Activated CD4-positive, alpha-beta T cell treated with anti-CD3 and anti-CD28 coated beads for 4 hours (primary cell): ENCODE results near the gene ARHGAP10.

Experiments used
- DNase-seq, 2 donors: peaks; one replicate each; pipeline ENCODE4 v3.0.0-alpha.2; 2020

The ARHGAP10 gene

GRCh38 chr4:147770831-147771230 is 38.9 kb downstream of the ARHGAP10 start:
- DNase-seq: no peak

GRCh38 chr4:147772056-147772455 is 40.2 kb downstream of the ARHGAP10 start:
- DNase-seq: no peak

GRCh38 chr4:147772459-147772969 is 40.6 kb downstream of the ARHGAP10 start:
- DNase-seq: no peak

- no peak for DNase-seq
Measured at GRCh38 chr4:147773261-147774184, 41.6 kb downstream of the ARHGAP10 start.

GRCh38 chr4:147776716-147777115 is 44.8 kb downstream of the ARHGAP10 start:
- no peak for DNase-seq

DNA sequence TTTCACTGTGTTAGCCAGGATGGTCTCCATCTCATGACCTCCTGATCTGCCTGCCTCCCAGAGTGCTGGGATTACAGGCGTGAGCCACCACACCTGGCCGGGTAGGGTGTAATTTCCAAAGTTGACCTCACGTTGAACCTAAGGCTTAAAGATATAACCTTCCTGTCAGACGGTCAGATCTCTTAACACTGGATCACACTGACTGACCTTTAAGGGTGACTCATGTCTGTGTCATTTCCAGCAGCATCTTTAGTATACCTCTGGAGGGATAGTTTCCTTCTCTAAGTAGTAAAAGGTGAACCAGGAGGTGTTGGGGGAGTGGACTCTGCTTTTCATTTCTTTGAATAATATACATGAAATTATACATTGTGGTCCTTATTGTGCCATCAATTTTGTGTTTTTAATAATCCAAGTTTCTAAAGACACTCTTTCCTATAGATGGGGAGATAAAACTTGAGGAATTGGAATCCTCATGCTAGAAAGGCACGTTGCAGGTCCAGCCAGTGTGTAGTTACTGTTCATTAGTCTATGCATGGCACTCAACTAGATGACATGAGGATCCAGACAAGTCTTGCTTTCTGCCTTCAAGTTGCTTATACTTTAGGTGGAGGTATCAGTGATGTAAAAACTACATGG is 45.7 kb downstream of the ARHGAP10 start:
- no peak for DNase-seq

GRCh38 chr4:147778942-147779341 is 47.1 kb downstream of the ARHGAP10 start:
- no peak for DNase-seq

- no peak for DNase-seq
Measured at GRCh38 chr4:147779451-147779850, 47.6 kb downstream of the ARHGAP10 start.

DNA sequence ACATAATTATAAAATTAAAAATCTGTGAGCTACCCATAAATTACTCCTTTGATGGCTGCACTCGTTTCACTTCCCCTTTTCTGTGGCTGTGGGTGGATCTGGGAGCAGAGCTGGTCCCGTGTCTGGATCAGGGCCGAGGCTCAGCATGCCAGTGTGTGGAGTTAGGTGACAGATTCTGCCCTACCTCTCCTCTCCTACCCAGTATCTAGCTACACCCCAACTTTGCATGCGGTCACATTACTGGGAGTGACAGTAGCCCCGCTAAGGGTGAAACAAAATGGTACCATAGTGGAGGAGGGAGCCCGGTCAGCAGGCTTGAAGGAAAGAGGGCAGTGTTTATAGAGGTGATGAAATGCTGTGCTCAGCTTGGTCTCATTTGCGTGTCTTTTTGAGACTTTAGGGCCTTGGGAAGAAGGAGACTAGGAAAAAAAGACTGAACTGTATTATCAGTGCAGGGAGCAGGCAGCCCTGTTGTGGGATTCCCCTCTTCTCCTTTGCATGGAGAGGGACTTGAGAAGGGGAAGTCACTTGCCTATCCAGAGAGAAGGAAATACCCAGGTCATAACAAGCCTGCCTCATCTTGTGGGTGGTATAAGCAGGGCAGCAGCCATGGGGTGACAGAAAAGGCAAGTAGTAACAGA is 48.4 kb downstream of the ARHGAP10 start:
- DNase-seq: no peak

GRCh38 chr4:147782087-147782781 is 50.3 kb downstream of the ARHGAP10 start:
- no peak for DNase-seq

DNA sequence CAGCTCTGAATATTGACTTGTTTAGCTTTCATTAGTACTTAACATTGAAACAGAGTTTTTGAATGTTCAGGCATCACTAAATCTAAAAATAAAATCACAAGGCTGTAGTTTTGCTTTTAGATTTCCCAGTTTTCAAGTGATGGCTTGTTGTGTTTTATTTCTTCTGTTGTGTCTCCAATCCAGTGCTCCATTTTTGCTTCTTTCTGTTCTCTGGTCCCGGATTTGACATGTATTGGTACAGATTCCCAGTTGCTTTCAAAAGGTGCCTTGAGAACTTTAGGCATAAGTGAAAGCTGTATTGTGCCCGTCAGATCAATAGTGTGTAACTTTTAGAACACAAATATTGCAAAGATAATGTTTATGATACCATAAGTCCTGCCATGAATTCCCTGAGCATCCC is 53.2 kb downstream of the ARHGAP10 start:
- DNase-seq: no peak

GRCh38 chr4:147786031-147786430 is 54.1 kb downstream of the ARHGAP10 start:
- DNase-seq: no peak

DNA sequence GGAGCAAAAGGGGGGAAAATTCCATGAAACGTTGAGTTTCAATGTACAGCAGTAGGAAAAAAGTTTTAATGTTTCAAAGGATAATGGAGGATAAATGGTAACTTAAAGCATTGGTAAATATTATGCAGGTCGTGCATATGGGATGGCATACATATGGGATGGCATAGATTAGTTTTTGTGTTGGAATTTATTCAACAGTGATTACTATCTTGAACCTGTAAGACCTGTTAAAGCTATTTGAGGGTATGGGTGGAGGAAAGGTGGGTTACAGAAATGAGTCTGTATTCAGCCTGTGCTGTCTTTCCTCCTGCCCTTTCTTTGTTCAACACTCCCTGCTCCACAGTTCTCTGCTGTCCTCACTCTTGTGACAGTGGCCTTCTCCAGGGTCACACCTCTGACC is 54.6 kb downstream of the ARHGAP10 start:
- no peak for DNase-seq

GRCh38 chr4:147787204-147787603 is 55.3 kb downstream of the ARHGAP10 start:
- no peak for DNase-seq

GRCh38 chr4:147788791-147789190 is 56.9 kb downstream of the ARHGAP10 start:
- no peak for DNase-seq

- DNase-seq: no peak
Measured at GRCh38 chr4:147789596-147789995, 57.7 kb downstream of the ARHGAP10 start.

DNA sequence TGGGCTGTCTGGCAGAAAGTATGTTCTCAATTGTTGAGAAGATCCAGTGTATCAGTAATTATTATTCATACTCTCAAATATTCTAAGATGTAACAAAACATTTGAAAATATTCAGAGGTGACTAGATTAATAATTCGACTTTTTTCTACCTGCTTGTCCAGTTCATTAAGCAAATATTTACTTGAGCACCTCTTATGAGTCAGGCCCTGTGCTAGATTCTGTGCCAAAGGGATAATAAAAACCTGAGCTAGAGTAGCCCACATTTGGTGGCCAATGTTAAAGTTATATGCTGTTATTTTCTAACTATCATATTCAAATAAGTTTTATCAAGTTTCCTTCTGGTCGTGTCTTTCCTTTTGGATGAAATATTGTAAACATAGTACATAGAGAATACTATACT is 58.5 kb downstream of the ARHGAP10 start:
- DNase-seq: no peak

- no peak for DNase-seq
Measured at GRCh38 chr4:147791341-147791740, 59.5 kb downstream of the ARHGAP10 start.

DNA sequence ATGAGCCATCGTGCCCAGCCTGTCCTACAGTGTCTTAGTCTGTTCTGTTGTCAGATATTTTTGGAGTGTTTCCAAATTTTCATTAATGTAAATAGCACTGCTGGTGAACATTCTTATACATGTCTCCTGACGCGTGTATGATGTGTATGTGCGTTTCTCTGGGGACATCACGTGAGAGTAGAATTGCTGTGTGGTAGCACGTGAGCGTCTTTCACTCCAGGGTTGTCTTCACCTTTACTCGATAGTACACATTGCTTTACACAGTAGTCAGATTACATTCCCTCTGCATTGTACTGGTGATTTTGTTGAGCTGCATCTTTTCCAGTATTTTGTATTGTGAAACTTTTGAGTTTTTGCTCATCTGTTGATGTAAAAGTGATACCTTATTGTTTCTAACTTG is 60.0 kb downstream of the ARHGAP10 start:
- DNase-seq: no peak

DNA sequence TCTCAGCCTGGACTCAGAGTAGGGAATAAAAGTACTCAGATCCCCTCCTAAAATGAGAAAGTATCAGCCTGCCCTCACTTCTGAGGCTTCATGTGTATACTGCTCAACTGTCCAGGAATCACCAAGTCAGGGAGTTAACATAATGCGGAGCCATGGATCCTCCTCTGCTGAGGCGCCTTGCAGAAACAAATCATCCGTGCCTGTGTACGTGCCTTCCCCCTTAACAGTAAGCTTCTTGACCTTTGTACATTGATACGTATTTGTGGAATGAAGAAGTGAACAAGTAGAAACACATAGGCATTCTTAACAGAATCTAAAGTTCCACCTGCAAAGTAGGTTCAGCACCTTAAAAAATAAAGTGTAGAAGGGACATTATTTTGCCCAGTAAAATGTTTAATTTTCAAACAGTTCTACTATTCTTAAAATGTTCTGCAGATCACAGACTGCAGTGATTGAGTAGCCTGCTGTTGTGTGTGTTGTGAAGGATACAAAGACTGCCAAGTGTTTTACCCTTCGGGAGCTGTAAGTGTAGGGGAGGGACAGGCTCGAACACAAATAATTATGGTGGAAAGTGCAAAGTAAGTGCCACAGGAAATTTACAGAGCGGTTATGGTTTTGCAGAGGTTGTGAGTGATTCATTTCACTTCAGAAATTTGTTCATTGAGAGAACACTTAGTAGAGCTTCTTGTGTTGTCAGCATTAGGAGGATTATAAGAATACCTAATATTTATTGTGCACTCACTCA is 61.9 kb downstream of the ARHGAP10 start:
- DNase-seq: no peak

- DNase-seq: no peak
Measured at GRCh38 chr4:147794314-147794680, 62.4 kb downstream of the ARHGAP10 start.

GRCh38 chr4:147794787-147795413 is 63.0 kb downstream of the ARHGAP10 start:
- DNase-seq: no peak
